Liver (tissue), 3 donors: ENCODE data around the gene R3HDM1.

Experiments
- EGR1 ChIP-seq, 2 donors: IDR thresholded peaks; 2 replicates each; pipeline ENCODE4 v1.6.1; 2016 to 2018; ENCODE audit warnings: antibody characterized with exemption in 2 of 2, low read depth in 2 of 2
- FOXA1 ChIP-seq: IDR thresholded peaks from 2 replicates; pipeline ENCODE4 v1.6.1; 2016; ENCODE audit warnings: antibody characterized with exemption
- GABPA ChIP-seq, 2 donors: IDR thresholded peaks in 1 of 2; conservative IDR thresholded peaks in 1 of 2; 2 replicates each; pipeline ENCODE4 v1.6.1; 2016; ENCODE audit warnings: antibody characterized with exemption in 2 of 2, mild to moderate bottlenecking in 1 of 2, moderate library complexity in 1 of 2
- HNF4G ChIP-seq: IDR thresholded peaks from 2 replicates; pipeline ENCODE4 v1.6.1; 2016; ENCODE audit warnings: antibody characterized with exemption
- NR2F2 ChIP-seq: IDR thresholded peaks from 2 replicates; pipeline ENCODE4 v1.6.1; 2016; ENCODE audit warnings: antibody characterized with exemption
- RAD21 ChIP-seq, 2 donors: IDR thresholded peaks; 2 replicates each; pipeline ENCODE4 v1.6.1; 2016; ENCODE audit warnings: antibody characterized with exemption in 2 of 2, mild to moderate bottlenecking in 2 of 2
- TAF1 ChIP-seq: conservative IDR thresholded peaks from 2 replicates; pipeline ENCODE4 v1.6.1; 2016; ENCODE audit warnings: antibody characterized with exemption, mild to moderate bottlenecking
- YY1 ChIP-seq: IDR thresholded peaks from 2 replicates; pipeline ENCODE4 v1.6.1; 2016; ENCODE audit warnings: antibody characterized with exemption, mild to moderate bottlenecking
- TF ChIP-seq, protein P1 (sequence below): IDR thresholded peaks from 2 replicates; pipeline ENCODE4 v1.6.1; 2016; ENCODE audit warnings: antibody characterized with exemption, mild to moderate bottlenecking
- TF ChIP-seq, protein P2 (sequence below): fragments of 150-350 bp; IDR thresholded peaks from 2 replicates; pipeline ENCODE4 v1.5.1; 2017; ENCODE audit warnings: improper control_type of control experiment, low read depth, low read length; ENCODE audit not compliant: missing input control
- TF ChIP-seq, protein P3 (sequence below): IDR thresholded peaks from 2 replicates; pipeline ENCODE4 v1.6.1; 2016; ENCODE audit warnings: antibody characterized with exemption
- TF ChIP-seq, protein P4 (sequence below): IDR thresholded peaks from 2 replicates; pipeline ENCODE4 v1.6.1; 2016; ENCODE audit warnings: antibody characterized with exemption
- TF ChIP-seq, protein P5 (sequence below): IDR thresholded peaks from 2 replicates; pipeline ENCODE4 v1.6.1; 2016; ENCODE audit warnings: antibody characterized with exemption
- donor health status: healthy.
- donor health status: healthy.

DNA sequence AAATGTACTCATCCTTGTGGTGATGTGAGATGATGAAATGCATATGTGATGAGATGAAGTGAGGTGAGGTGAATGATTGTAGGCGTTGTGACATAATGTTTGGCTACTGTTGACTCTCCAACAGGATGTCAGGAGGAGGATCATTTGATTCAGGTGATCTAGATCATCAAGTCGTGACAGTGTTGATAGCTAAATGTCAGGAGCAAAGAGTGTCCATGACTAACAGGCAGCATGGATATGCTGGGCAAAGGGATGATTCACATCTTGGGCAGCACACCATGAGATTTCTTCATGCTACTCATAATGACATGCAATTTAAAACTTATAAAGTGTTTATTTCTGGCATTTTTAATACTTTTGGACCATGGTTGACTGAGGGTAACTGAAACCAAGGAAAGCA is 170.2 kb downstream of the R3HDM1 start:
- TF ChIP-seq, protein P1, sequence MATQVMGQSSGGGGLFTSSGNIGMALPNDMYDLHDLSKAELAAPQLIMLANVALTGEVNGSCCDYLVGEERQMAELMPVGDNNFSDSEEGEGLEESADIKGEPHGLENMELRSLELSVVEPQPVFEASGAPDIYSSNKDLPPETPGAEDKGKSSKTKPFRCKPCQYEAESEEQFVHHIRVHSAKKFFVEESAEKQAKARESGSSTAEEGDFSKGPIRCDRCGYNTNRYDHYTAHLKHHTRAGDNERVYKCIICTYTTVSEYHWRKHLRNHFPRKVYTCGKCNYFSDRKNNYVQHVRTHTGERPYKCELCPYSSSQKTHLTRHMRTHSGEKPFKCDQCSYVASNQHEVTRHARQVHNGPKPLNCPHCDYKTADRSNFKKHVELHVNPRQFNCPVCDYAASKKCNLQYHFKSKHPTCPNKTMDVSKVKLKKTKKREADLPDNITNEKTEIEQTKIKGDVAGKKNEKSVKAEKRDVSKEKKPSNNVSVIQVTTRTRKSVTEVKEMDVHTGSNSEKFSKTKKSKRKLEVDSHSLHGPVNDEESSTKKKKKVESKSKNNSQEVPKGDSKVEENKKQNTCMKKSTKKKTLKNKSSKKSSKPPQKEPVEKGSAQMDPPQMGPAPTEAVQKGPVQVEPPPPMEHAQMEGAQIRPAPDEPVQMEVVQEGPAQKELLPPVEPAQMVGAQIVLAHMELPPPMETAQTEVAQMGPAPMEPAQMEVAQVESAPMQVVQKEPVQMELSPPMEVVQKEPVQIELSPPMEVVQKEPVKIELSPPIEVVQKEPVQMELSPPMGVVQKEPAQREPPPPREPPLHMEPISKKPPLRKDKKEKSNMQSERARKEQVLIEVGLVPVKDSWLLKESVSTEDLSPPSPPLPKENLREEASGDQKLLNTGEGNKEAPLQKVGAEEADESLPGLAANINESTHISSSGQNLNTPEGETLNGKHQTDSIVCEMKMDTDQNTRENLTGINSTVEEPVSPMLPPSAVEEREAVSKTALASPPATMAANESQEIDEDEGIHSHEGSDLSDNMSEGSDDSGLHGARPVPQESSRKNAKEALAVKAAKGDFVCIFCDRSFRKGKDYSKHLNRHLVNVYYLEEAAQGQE: no peak
- TF ChIP-seq, protein P2, sequence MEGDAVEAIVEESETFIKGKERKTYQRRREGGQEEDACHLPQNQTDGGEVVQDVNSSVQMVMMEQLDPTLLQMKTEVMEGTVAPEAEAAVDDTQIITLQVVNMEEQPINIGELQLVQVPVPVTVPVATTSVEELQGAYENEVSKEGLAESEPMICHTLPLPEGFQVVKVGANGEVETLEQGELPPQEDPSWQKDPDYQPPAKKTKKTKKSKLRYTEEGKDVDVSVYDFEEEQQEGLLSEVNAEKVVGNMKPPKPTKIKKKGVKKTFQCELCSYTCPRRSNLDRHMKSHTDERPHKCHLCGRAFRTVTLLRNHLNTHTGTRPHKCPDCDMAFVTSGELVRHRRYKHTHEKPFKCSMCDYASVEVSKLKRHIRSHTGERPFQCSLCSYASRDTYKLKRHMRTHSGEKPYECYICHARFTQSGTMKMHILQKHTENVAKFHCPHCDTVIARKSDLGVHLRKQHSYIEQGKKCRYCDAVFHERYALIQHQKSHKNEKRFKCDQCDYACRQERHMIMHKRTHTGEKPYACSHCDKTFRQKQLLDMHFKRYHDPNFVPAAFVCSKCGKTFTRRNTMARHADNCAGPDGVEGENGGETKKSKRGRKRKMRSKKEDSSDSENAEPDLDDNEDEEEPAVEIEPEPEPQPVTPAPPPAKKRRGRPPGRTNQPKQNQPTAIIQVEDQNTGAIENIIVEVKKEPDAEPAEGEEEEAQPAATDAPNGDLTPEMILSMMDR: no peak
- TF ChIP-seq RAD21 (IDR thresholded peaks at IDR 0.05) (no peak), NR2F2 (no peak), TAF1 (no peak), HNF4G (no peak), FOXA1 (no peak), EGR1 (IDR thresholded peaks at IDR 0.05; ENCODE audit: low read depth in 2 of 2) (no peak), YY1 (no peak), GABPA (IDR thresholded peaks at IDR 0.05 in 1 of 2, conservative IDR thresholded peaks at IDR 0.05 in 1 of 2) (no peak)
- TF ChIP-seq, protein P3, sequence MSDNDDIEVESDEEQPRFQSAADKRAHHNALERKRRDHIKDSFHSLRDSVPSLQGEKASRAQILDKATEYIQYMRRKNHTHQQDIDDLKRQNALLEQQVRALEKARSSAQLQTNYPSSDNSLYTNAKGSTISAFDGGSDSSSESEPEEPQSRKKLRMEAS: no peak
- TF ChIP-seq, protein P4, sequence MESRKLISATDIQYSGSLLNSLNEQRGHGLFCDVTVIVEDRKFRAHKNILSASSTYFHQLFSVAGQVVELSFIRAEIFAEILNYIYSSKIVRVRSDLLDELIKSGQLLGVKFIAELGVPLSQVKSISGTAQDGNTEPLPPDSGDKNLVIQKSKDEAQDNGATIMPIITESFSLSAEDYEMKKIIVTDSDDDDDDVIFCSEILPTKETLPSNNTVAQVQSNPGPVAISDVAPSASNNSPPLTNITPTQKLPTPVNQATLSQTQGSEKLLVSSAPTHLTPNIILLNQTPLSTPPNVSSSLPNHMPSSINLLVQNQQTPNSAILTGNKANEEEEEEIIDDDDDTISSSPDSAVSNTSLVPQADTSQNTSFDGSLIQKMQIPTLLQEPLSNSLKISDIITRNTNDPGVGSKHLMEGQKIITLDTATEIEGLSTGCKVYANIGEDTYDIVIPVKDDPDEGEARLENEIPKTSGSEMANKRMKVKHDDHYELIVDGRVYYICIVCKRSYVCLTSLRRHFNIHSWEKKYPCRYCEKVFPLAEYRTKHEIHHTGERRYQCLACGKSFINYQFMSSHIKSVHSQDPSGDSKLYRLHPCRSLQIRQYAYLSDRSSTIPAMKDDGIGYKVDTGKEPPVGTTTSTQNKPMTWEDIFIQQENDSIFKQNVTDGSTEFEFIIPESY: no peak
- TF ChIP-seq, protein P5, sequence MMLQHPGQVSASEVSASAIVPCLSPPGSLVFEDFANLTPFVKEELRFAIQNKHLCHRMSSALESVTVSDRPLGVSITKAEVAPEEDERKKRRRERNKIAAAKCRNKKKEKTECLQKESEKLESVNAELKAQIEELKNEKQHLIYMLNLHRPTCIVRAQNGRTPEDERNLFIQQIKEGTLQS: no peak
